GM12891 (cell line): Measurements from ENCODE around the gene TLE3.

Experiments
- PAX5 ChIP-seq: IDR thresholded peaks from 2 replicates; pipeline ENCODE4 v1.6.1; 2011; ENCODE audit warnings: low read length, moderate library complexity, mild to moderate bottlenecking; ENCODE audit not compliant: insufficient read depth, severe bottlenecking
- POLR2A ChIP-seq: IDR thresholded peaks from 2 replicates; pipeline ENCODE4 v1.6.1; 2011; ENCODE audit warnings: low read depth, low read length, control low read depth
- POU2F2 ChIP-seq: IDR thresholded peaks from 2 replicates; pipeline ENCODE4 v1.6.1; 2011; ENCODE audit warnings: low read depth, mild to moderate bottlenecking, control low read depth, low read length, moderate library complexity
- TAF1 ChIP-seq: IDR thresholded peaks from 2 replicates; pipeline ENCODE4 v1.6.1; 2011; ENCODE audit warnings: low read depth, low read length, control low read depth

DNA sequence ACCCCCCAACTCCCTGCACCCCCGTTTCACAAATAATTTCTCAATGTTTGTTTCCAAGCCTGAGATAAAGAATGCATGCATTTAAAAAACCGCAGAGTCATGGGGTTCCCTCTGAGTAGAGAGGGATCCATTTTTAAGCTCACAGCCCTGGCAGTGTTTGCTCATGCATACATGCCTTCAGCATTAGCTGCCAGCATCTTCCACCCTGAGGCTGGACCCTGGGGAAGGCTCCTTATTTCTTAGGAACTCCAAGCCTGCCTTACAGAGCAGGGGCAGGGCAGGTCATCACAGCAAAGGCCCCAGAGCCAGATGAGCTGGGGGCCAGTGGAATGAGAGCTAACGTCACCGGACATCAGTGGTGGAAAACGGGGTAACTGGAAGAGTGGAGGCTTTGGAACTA, 31.3 kb downstream of the TLE3 start:
- TF ChIP-seq POU2F2 = no peak
- no peak for TF ChIP-seq POLR2A
- TF ChIP-seq TAF1 = no peak
- no peak for TF ChIP-seq PAX5
